HG03342 (cell line): Measurements from ENCODE around the gene MCC.

ENCODE experiments used
- ATAC-seq: cut with Tn5 transposase; IDR thresholded peaks from one replicate; pipeline ENCODE4 v1.9.1; 2021; ENCODE audit warnings: mild to moderate bottlenecking, moderate library complexity; ENCODE audit not compliant: unreplicated experiment

MCC gene

DNA sequence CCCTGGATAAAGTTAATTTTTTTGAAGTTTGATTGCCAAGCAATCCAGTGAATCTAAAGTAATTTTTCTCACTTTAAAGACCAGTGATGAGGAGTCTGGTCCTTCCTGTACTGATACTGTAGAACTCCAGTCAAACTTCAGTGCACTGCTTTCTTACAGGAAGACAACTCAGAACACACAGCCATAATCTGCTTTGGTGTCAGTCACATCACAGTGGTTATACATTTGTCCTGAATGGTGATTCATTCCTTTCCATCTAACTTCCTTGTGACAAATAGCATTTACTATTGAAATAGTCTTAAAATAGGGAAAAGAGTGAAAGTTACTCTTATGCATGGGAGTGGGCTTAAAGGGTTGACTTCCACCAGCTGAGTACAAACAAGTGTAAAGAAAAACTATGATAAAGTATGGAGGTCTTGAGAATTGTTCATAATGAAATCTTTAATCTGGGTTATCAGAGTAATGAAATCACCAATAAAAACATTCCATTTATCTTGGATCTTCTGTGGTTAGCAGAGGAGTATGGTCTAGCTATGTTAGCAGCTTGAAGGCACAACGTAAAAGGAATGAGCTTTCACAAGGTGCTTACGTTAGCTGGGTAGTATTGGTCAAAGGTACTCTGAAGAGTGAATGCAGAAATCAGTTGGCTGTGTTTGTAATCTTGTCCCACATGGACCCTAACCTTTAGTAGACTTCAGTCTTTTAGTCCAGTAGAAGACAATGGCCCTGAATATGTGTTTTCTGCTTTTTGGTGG, 470.2 kb downstream of the MCC start:
- no peak for ATAC-seq

- ATAC-seq = no peak
These were observed 482.8 kb downstream of the MCC start for GRCh38 chr5:113005454-113005853.

DNA sequence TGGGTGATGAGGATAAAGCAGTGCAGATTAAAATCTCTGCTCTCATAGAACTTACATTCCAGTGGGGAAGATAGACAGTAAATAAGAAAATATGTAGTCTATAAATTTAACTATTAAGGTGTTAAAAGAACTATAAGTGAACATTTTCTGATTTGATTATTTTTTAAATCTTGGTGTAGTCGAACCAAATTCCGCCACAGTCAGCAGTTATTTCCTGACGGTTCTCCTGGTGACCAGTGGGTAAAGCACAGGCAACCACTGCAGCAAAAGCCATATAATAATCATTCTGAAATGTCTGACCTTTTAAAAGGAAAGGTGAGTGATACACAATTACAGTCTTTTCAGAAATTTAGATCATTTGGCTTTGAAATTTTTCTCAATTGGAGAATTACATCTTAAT, 484.5 kb downstream of the MCC start:
- ATAC-seq = no peak

- ATAC-seq = no peak
These were observed 485.8 kb downstream of the MCC start for GRCh38 chr5:113002423-113002822.

DNA sequence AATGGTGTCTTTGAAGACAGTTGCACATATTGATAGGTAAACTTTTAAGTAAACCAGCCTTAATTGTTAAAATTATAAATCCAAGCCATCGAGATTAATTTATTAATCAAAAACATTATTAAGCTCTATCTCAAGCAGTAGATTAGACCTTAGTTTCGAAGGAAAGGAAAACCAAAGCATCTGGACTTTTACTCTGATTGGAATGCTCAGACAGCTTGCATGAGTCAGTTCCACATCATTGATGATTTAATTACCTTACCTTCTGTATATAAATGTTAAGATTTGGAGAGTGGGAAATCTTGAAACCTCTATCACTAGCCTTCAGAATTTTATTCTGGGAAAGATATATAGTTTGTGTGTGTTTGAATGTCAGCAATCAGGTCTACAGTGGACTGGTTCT, 487.8 kb downstream of the MCC start:
- no peak for ATAC-seq

- ATAC-seq = no peak
These were observed 490.0 kb downstream of the MCC start for GRCh38 chr5:112998296-112998695.

- no peak for ATAC-seq
These were observed 491.4 kb downstream of the MCC start for GRCh38 chr5:112996830-112997374.

DNA sequence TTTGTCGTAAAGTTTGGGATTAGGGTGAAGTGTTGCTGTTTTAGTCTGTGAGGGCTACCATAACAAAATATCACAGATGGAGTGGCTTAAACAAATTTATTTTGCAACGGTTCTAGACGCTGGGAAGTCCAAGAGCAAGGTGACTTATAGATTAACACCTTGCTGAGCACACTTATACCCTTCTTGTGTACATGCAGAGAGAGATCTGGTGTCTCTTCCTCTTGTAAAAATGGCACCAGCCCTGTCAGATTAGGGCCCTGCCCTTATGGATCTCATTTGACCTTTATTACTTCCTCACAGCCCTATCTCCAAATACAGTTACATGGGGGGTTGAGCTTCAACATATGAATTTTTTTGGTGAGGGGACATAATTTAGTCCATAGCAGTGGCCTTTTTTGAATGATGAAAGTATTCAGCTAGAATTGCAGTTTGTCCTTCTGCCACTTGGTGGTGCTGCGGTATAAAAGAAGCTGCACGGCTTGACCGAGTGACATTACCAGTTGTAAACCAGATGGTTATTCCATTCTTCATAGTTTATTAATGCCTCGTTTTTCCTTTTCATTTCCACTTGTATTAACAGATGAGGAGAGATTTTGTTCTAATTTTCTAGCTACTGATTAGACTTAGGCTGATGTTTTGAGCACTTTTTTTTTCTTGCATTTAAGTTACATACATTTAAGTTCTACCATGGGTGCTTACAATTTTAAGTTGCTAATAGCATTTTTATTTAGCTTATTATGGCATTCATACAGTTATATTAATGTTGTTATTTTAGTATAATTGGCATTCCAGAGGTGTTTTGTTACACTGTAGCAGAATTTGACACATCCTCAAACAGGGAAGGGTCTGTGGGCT, 492.3 kb downstream of the MCC start:
- peak; percentile 77 for ATAC-seq

- no peak for ATAC-seq
These were observed 502.0 kb downstream of the MCC start for GRCh38 chr5:112986224-112986623.

DNA sequence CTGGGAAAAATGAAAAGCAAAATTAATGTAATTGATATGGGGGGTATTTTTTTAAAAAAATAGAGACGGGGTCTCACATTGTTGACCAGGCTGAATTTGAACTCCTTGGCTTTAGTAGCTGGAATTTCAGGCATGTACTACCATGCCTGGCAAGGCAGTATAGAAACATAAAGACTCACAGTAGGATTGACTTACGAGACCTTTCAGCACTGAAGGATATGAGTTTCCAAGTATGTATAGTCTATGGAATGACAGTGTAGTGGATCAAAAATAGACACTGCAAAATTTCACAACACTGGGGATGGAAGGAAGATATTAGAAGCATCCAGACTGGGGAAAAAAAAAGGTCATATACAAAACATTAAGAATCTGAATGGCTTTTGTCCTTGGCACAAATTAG, 504.9 kb downstream of the MCC start:
- no peak for ATAC-seq

GRCh38 chr5:112979723-112980122, 508.5 kb downstream of the MCC start:
- no peak for ATAC-seq

GRCh38 chr5:112978836-112979235, 509.4 kb downstream of the MCC start:
- ATAC-seq = no peak

DNA sequence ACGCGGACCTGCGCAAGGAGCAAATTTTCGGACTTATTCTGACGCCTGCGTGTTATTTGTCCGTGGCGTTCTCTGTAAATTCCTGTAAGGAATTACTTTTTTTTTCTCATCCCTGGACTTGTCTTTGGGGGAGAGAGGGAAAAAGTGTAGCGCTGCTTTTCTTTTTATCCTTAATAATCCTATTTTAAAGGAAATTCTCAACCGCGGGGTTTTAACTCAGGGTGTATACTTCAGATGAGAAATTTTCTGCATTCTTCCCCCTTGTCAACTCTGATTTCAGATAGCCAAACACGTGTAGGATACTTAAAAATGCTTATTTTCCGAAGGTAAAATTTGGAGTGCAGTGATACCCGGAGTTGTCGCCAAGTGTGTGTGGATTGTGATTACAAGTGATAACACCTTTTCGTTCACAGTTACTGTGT, 510.8 kb downstream of the MCC start:
- no peak for ATAC-seq

DNA sequence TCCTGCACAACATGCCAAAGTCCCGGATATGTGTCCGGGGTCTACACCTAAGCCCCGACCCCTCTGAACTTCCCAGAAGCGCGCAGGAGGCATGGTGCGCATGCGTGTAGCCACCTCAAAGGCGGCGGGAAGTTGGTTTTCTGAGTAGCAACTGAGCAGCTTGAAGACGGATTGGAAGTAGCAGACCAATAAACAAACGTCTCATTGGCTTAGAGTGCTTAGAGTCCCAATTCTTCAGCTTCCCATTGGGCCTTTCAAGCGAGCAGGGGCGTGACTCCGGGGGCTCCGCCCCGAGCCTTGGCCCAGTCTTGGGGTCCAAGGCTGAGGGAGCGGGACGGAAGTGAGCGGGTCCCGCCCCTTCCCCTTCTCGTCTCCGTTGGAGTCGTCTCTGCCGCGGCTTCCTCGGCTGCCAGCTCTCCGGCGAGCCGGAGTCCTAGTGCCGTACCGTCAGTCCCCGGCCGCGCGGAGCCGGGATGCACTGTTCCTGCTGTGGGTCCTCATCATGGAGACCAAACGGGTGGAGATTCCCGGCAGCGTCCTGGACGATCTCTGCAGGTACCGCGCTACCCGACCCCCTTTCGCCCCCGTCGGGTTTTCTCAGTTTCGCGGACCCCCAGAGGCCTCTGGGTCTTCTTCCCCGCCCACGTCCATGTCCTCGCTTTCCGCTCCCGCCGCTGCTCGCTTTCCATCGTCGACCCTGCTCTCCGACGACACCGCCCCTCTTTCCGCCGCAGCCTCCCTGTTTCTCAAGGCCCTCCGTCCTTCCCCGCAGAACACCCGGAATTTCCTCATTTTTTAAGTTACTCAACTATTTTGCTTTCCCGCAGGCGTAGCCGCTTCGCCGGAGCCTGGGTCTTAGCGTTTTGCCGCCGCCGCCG, 511.6 kb downstream of the MCC start, which contains the start of gene DCP2:
Gene DCP2 (plus strand): TSS at position 367 of the 878 bp plus-strand sequence. CDS start 136 bp downstream, at position 503.
- peak; percentile 98 for ATAC-seq

- ATAC-seq = peak; percentile 9
These were observed 512.4 kb downstream of the MCC start for GRCh38 chr5:112975721-112976431.

- no peak for ATAC-seq
These were observed 513.4 kb downstream of the MCC start for GRCh38 chr5:112974901-112975300.

GRCh38 chr5:112973904-112974303, 514.3 kb downstream of the MCC start:
- ATAC-seq = no peak

DNA sequence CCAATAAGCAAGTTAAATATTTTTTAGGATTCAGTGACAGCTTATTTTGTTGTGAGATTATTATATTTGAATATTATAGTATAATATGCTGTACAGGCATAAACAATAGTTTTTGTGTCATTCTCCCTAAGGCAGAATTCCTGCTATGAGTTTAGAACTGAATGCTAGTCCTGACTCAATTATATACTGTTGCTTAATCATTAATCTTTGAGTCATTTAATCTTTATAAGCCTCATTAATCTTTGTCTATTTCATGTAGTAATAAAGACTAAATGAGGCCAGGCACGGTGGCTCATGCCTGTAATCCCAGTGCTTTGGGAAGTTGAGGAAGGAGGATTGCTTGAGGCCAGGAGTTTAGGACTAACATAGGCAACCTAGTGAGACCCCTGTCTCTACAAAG, 515.2 kb downstream of the MCC start:
- no peak for ATAC-seq
